GM18870 (cell line): ENCODE measurements around the gene CHMP6.

Experiments
- ATAC-seq: cut with Tn5 transposase; IDR thresholded peaks from one replicate; pipeline ENCODE4 v1.9.1; 2021; ENCODE audit warnings: moderate library complexity; ENCODE audit not compliant: unreplicated experiment

The CHMP6 gene

DNA sequence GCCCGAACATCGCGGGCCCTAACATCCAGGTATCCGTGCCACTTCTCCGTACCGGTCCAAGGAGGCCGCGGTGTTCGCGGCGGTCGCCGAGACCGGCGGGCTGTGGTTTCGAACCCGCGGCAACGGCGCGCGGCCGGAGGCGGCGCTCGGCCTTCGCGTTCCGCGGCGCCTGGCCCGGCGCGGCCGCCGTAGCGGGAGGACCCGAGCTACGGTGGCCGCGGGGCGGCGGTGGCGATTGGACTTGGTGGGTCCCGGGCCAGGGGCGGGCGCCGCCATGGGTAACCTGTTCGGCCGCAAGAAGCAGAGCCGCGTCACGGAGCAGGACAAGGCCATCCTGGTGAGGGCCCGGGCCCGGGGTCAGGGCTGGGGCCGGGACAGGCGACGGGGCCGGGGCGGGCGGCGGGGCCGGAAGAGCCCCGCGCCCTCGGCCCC is at the start of gene CHMP6:
Gene CHMP6 (plus strand): TSS at position 197 of the 432 bp plus-strand sequence. CDS start 78 bp downstream, at position 275.
- no peak for ATAC-seq

GRCh38 chr17:80942423-80943345 is 49.0 kb upstream of the CHMP6 start:
- ATAC-seq = no peak

DNA sequence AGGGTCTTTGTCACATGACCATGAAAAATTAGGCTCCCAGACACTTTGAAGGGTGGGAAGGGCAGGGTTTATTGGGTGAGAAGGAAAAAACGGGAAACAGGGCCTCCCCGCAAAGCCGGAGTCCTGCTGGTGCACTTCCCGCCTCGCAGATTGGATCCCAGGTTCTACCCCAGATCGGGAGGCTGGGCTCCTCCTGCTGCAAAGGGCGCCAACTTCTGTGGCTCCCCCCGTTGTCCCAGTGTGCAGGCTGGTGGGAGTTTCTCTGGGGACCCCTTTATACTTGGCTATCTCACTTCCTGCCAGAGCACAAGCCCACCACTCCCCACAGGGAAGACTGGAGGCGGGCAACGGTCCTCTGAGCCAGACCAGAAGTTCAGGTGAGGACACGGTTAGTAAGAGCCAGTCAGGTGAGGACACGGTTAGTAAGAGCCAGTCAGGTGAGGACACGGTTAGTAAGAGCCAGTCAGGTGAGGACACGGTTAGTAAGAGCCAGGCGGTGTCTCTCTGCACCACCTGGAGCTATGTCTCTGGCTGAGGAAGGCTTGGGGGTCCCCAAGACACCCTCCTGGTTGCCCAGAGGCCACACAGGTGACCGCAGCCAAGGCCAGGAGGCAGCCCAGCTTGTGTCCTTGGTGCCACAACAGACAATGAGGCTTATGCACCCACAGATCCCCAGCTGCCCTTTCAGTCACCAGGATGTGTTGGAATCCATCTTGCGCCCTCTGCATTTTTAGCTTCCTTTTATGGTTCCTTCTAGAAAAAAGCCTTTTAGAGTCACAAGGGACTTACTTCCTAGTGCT is 48.1 kb upstream of the CHMP6 start:
- ATAC-seq = no peak

GRCh38 chr17:80944326-80944725 is 47.3 kb upstream of the CHMP6 start:
- ATAC-seq = no peak

DNA sequence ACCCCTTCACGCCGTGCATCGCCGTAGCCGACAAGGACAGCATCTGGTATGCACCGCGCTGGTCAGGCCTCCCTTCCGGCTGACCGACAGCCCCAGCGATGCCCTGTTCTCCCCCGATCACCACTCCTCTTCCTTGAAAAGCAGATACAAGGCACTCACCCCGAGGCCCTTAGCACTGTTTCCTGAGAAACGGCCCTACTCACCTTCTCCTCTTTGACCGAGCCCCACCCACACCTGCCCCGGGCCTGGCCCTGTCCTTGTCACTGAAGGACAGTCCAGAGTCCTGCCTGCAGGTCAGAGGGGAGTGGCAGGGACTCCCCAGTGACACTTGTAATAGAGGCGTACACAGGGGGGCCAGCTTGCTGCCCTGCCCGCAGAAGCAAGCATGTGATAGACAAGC is 45.9 kb upstream of the CHMP6 start:
- no peak for ATAC-seq

DNA sequence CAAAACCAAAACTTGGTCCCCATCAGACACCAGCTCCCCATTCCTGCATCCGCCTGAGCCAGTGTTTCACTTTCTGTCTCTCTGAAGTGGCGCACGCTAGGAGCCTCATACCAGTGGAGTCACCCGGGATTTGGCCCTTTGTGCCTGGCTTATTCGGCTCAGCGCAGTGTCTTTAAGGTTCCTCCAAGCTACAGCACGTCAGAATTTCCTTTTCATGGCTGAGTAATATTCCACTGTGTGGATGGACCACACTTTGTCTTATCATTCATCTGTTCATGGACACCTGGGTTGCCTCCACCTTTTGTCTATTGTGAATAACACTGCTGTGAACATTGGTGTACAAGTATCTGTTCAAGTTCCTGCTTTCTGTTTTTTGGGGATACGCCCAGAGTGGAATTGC is 45.2 kb upstream of the CHMP6 start:
- ATAC-seq = no peak

DNA sequence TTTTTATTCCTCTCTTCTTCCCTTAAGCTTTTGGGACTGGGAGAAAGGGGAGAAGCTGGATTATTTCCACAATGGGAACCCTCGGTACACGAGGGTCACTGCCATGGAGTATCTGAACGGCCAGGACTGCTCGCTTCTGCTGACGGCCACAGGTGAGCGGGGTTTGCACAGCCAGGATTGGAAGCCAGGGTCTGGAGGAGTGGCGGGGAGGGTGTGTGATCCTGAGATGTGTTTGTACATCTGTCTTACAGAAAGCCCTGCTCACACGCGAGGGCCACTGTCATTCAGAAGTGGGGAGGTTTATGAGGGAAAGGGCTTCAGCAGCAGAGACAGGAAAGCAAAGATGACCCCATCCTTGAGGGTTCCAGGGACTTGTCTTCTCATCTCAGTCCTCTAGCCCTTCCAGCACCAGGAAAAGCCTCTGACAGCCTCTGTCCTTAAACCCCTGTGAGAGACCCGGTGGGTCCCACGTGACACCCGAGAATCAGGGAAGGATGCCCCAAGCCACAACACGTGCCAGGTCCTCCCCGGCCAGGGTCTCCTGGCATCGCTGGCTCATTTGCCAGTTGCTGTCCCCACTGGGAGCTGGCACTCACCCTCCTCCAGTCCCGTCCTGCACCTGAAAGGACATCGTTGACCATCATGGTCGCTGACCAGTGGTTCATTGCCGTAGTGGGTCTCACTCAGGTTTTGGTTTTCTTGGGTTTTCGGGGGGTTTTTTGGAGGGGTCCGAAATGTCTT is 44.3 kb upstream of the CHMP6 start:
- ATAC-seq = no peak

DNA sequence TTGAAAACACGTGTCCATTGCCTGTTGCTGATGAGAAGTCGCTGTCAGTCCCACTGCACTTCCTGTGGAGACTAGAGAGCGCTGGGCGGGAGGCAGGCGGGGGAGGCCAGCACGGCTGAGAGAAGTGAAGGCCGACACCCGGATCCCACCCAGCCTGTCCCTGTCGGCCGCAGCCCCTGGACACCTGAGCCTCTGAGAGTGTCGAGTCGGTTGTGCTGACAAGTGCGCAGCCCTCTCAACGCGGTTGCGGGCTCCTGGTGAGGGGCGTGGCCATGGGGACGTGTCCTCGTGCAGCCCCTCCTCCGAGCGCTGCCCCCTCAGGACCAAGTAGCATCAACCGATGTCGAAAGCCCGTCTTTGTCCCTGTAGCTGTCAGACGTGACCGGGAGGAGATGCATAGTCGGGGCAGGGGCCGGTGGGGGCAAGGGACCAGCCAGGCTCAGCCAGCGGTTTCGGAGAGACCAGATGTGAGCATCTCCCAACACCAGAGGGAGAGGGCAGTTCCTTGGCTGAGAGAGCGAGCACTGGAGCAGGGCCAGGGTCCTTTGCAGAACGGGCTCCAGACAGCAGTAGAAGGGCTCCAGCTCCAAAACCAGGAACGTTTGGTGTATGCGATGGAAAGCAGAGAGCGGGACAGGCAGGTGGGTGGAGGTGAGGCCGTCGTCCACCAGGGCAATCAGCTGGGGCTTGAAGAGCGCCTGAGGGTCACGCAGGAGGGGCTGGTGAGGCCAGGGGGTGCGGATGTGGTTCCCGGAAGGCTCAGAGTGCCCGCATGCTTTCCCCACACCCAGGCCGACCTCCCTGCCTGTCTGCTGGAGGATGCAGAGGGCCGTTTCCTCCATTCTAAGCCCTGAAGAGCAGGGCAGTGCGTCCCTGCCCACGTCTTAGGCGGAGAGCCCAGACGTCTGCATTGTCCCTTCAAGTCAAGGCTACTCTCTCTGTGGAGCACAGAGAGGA is 43.3 kb upstream of the CHMP6 start:
- no peak for ATAC-seq

DNA sequence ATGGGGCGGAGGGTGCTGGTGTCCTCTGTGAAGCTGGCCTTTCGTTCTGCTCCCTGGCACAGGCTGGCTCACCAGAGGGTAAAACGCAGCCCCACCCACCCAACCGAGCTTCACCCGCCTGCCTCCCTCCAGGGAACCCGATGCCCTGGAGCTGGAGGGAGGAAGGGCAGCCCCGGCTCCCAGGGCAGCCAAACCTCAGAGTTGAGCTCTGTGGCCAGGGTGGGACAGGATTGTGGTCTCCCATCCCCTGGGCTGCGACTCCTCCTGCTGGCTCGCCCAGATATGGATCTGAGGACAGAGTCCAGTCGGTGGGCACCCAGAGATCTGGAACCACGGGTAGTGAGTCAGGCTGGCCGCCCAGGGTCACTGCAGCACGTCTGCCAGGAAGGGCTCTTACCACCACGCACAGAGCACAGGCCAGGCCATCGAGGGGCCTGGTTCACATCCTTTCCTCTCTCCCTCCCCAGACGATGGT is 42.6 kb upstream of the CHMP6 start:
- no peak for ATAC-seq

GRCh38 chr17:80949451-80950421 is 41.9 kb upstream of the CHMP6 start:
- no peak for ATAC-seq

DNA sequence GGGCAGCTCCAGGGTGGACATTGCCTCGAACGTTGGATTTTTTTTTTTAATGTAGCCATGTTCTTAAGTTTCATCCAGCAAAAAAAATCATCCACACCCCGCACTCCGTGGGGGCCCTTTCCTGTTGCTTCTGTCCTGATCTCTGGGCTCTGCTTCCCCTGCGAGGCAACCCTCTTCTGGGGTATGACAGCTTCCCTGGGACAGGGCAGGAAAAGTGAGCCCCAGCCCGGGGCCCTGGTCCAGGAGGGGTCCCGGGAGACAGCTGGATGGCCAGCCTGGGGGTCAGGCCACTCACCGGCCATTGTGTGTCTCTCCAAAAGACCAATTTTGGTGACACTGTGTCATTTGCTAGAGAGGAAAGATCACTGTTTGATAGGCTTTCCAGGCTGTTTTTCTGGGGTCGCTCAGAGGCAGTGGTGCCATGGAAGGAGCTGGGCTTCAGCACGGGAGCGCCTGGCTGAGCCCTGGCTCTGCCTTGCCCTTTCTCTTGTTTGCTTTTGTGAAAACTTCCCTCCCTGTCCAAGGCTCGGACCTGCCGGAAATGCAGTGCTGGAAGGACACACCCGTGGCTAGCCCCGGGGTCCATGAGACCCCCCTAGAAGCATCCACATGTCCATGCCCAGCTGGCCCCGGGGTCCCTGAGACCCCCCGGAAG is 41.0 kb upstream of the CHMP6 start:
- no peak for ATAC-seq

DNA sequence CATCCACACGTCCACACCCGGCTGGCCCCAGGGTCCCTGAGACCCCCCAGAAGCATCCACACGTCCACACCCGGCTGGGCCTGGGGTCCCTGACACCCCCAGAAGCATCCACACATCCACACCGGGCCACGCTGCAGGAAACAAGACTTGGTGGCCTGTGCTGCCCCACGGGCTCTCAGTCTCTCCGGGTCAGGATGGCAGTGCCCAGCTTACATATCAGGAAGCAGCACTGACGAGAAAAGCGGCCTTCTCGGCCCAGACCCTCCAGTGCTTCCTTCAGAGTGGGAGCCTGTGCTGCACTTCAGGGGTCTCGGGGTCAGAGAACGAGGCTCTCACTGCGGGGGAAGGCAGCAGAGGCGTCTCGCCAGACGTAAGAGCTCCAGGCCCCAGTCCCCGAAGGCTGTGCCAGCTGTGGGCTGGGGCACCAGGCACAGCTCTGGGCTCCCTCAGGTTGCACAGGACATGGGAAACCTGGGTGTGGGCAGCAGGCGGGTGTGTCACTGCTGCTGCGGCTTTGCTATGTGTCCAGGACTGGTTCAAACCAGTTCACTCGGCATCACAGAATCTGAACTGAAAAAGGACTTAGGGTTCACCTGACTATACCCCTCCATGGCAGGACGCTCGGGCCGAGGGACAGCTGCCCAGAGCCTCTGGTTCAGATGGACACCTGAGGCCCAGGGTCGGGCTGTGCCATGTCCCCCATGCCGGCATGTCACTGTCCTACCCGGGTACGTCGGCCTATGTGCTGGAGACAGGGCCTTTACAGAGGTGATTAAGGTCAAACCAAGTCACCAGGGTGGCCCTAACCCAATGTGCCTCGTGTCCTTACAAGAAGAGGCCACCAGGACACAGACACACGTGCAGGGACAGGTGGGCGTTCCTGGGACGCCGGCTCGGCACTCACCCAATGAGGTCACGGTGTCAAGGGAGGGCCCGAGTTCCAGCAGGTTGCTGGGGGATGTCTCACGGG is 40.2 kb upstream of the CHMP6 start:
- ATAC-seq = no peak

DNA sequence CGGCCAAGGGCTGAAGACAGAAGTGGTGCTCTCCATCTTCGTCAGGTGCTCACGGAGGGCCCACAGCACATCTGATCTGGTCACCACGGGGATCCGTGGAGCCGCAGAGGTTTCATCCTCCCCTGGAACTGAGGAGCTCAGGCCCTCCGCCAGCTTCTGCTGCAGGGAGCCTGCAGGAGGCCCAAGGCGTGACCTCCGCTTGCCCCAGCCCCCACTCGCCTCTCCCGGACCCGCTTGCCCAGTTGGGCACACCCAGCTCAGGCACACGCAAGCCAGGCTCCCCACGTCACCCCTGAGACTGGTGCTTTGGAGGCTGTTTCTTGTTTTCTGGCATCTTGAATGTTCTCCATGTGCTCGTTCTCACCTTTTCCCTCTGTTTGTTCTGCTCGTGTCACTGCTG is 39.4 kb upstream of the CHMP6 start:
- ATAC-seq = no peak

DNA sequence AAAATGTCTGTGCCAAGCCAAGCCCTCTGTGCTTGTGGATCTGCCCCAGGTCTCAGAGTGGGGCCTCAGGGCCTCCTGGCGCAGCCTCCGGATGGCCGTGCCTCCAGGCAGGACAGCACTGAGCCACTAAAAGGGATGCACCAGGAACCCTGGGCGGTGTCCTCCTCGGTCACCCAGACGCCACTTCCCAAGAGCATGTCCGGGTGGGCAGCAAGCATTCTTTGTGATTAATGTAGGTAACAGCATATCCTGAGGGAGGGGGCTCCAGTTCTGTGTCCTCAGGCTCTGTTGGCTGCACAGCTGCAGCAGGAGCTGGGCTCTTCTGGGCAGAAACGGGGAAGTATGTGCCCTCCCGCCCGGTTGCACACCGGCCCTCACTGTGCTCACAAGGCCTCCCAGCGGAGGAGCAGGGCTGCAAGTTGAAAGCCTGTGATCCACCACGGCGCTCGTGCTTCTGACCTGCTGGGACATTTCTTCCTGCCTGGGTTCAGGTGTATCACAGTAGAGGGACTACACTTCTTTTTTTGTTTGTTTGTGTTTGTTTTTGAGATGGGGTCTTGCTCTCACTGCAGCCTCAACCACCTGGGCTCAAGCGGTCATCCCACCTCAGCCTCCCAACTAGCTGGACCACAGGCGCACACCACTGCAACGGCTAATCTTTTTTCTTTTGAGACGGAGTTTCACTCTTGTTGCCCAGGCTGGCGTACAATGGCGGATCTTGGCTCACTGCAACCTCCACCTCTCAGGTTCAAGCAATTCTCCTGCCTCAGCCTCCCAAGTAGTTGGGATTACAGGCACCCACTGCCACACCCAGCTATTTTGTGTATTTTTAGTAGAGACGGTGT is 37.9 kb upstream of the CHMP6 start:
- no peak for ATAC-seq

- no peak for ATAC-seq
Observed at GRCh38 chr17:80955078-80955477, 36.6 kb upstream of the CHMP6 start.

- ATAC-seq = no peak
Observed at GRCh38 chr17:80955671-80956280, 35.9 kb upstream of the CHMP6 start.
